DOHH2 (cell line): ENCODE data around the gene AMIGO2.

Source experiments
- CTCF ChIP-seq: fragments of 200-600 bp; sonication (generic); IDR thresholded peaks from one replicate; pipeline ENCODE4 v1.5.1; 2014; ENCODE audit warnings: antibody characterized with exemption, mild to moderate bottlenecking, low read depth, low read length; ENCODE audit not compliant: poor library complexity, severe bottlenecking
- EZH2phosphoT487 ChIP-seq: fragments of 200-600 bp; sonication (generic); IDR thresholded peaks from 2 replicates; pipeline ENCODE4 v1.6.1; 2017; ENCODE audit warnings: borderline replicate concordance, mild to moderate bottlenecking, antibody characterized with exemption, low read length, moderate library complexity, mixed read lengths

GRCh38 chr12:47028186-47028585 lies 51.6 kb downstream of the AMIGO2 start:
- TF ChIP-seq CTCF (no peak), EZH2phosphoT487 (no peak)
